GM10266 (cell line): ENCODE data around the gene SUFU.

Experiments used
- DNase-seq: peaks from one replicate; pipeline ENCODE4 v3.0.0; 2012; ENCODE audit errors: extremely low spot score
- CTCF ChIP-seq: IDR thresholded peaks from 2 replicates; pipeline ENCODE4 v1.5.1; 2012; ENCODE audit warnings: mild to moderate bottlenecking, low read depth; ENCODE audit not compliant: control insufficient read depth, insufficient read depth; ENCODE audit errors: missing control alignments

Gene SUFU

DNA sequence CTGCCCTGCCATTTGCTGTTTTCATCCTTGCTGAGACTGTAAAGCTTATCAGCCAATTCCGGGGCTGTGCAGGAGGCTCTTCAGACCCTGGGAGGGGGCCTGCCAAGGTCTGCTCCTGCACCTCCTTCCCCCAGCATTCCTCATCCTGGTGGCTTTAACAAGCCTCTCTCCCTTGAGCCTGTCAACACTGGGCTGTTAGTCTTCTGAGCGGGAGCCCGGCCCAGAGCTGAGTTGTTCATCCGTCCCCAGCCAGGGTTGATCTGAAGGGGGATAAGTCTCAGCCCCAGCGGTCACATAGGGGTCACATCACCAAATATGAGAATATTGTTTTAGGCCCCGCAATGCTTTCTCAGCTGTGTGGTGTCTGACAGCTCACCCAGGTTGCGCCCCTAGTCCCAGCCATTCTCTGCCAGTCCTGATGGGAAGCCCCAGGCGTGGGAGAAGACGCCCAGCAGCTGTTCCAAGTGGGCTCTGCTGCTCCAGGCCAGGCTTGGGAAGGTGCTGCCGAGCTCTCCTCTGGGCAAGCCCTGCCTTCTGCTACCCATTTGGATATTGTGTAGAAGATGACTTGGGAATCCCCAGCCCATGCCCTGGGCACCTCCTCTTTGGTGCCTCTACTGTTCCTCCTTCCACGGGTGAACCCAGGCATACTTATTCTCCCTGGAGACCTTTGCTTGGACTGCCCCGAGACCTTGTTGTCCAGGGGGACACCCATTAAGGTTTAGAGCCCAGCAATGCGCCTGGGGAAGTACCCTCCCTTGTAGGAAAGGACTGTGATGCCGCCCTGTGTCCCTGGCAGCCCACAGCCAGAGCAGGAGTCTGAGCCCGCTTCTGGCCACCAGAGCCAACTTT lies 117.0 kb downstream of the SUFU start:
- TF ChIP-seq CTCF = no peak
- no peak for DNase-seq

DNA sequence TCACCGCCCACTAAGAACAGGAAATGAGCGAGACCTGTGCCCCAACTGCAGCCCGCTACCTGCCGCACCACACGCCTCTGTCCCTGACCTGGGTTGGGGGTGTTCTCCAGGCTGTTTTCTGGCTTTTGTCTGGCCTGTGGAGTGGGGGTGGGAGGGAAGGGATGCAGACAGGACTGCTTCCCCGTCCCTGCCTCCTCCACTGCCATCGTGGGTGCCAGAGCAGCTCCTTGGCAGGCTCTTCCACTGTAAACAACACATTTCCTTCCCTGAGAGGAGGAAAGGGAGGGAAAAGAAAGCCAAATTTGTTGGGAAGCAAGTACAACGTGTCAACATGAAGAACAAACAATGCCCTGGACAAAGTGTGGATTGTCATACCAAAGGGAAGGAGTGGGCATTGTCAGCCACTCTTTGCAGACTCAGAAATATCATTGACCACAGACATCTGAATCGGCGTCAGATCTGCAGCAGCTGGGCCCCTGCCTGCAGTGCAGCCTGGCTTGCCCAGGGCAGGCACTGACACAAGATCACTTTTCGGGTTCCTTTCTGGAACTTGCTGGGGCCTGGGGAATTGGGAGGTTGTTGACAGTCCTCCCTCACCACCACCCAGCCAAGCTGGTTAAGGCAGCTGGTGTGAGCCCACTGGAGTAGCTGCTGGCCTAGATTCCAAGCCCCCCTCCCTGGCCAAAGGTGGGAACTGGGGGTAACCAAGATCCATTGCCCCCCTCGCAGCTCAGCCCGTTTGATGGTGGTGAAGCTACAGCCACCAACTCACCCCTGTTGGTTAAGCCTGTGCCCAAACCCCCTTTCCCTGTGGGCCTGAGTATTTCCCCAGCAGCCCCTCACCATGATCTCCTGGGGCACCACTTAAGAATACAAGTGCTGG lies 117.9 kb downstream of the SUFU start:
- DNase-seq = no peak
- TF ChIP-seq CTCF = no peak

DNA sequence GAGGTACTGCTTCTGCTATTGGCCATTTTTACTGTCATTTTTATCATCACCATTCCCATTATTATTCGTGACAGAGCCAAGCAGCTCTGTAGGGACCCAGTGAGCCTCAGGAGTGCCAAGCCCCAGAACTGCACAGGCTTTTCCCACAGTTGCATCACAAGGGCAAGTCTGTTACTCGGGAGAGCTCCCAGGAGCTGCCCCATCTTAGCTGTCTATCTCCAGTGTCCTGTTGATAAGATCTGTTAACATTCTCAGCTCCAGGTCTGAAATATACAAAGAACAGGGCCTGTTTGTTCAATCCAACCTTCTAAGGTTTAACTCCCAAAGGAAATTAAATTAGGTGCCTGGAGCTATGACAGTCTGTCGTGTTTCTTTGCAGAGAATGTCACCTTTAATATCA lies 120.3 kb downstream of the SUFU start:
- no peak for TF ChIP-seq CTCF
- DNase-seq = no peak

- no peak for TF ChIP-seq CTCF
- no peak for DNase-seq
Observed at GRCh38 chr10:102624751-102625645, 121.2 kb downstream of the SUFU start.

DNA sequence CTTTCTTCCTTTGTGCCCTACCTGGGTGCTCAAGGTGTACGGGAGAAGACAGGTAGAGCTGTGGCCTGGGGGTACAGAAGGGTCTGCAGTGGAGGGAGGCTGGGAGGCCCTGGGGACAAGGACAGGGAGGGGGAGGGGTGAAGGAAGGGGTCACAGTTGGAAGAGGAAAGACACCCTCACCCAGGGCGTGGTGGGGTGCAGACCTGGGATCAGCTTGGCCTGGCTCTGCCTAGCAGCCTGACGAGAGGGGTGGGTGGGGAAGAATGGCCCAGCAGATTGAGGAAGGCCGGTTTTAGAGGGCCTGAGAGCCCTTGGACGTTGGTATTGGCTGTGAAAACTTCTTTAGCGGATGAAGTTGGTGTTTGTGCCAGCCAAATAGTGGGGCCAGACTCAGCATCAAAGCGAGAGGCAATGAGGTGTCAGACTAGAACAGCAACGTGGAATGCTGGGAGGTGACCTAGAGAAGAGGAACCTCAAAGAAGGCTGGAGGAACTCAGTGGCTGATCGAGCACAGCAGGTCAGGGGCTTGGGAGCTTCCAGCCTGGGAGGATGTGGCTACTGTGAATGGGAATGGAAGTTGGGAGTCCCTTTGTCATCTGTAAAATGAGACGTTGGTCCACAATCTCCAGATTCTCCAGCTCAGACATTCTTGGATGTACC lies 122.4 kb downstream of the SUFU start:
- no peak for DNase-seq
- TF ChIP-seq CTCF = no peak

DNA sequence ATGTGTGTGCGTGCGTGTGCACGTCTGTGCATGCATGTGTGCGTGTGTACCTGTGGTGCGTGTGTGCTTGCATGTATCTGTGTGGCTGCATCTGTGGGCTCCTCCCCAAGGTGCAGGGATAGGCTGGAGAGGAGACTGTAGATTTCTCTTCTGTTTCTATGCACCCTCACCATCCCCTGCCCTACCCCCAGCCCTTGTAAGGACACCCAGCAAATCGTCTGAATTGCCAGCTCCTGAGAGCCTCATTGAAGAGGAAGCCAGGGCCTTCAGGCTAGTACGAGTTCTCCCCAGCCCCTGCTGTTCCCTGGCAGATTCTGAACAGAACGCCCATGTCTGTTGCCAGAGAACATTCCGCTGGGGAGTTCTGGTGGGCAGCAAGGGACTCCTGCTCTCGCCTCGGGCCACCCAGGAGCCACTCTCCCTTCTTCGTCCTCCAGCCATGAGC lies 123.5 kb downstream of the SUFU start:
- no peak for DNase-seq
- no peak for TF ChIP-seq CTCF
